HG03135 (cell line): ENCODE measurements around the gene KRT80.

Experiments used
- ATAC-seq: cut with Tn5 transposase; IDR thresholded peaks from one replicate; pipeline ENCODE4 v1.9.1; 2021; ENCODE audit warnings: mild to moderate bottlenecking, moderate library complexity; ENCODE audit not compliant: unreplicated experiment

Gene KRT80

DNA sequence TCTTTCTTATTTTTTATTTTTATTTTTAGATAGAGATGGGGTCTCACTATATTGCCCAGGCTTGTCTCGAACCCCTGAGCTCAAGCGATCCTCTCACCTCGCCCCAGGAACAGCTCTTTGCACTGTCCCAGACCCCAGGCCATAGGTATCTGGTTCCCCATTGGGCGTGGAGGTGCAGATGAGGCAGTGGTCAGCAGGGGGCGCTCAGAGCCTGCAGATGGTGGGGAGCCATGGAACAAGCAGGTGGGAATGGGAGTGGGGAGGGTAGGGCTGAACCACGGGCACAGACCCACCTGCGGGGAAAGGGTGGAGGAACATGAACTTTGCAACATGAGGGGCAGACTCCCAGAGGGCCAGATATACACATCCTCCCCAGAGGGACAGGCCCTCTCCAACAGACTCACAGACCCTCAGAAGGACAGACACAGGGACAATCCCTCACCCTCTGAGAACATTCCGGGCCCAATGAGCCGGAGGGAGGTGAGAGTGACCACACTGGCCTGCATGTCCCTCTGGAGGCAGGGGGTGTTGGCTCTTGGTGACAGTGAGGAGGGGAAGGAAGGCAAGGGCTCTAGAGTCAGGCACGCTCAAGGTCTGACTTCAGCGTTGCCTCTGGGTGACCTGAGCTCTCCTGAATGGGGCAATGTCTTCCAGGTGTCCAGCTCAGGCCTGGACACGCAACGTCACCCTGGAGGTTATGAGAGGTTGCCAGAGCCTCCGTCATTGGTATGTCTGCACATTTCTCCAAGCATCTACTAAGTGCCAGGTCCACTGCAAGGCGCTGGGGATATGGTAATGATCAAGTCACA, 34.9 kb downstream of the KRT80 start:
- no peak for ATAC-seq

- no peak for ATAC-seq
Observed at GRCh38 chr12:52156311-52156710, 35.5 kb downstream of the KRT80 start.

DNA sequence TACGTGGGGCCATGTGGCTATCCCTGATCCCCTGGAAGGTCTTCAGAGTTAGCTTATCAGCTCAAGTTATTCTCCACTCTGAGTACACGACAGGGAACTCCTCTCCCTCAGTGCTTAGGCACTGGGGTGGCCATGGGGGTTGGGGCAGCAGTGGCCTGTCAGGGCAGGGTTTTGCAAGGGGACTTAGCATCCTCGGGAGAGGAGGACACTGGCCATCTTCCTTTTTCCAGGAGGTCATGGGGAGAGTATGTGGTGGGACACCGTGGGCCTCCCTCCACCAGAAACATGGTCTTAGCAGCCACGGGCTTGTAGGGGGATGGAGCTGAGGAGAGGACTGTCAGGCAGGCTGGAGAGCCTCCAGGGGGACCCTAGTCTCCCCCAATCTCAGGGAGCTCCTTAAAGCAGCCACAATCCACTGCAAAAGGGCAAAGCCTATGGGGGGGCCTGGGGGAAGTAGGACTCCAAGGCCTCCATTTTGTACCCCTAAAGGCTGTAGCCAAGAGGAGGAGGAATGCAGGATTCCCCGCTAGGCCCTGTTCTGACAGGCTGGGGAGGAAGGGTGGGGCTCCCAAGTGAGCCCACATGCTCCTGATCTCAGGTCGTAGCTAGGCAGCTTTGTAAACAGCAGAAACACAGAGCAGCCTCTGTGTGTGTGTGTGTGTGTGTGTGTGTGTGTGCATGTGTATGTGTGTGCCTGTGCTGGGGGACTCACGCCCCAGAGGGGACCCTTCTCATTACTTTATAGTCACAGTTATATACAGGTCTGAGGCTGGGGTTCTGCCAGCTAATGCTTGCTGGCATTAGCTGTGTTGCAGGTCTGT, 36.6 kb downstream of the KRT80 start:
- ATAC-seq: no peak

- ATAC-seq: no peak
Observed at GRCh38 chr12:52152905-52153317, 38.9 kb downstream of the KRT80 start.

DNA sequence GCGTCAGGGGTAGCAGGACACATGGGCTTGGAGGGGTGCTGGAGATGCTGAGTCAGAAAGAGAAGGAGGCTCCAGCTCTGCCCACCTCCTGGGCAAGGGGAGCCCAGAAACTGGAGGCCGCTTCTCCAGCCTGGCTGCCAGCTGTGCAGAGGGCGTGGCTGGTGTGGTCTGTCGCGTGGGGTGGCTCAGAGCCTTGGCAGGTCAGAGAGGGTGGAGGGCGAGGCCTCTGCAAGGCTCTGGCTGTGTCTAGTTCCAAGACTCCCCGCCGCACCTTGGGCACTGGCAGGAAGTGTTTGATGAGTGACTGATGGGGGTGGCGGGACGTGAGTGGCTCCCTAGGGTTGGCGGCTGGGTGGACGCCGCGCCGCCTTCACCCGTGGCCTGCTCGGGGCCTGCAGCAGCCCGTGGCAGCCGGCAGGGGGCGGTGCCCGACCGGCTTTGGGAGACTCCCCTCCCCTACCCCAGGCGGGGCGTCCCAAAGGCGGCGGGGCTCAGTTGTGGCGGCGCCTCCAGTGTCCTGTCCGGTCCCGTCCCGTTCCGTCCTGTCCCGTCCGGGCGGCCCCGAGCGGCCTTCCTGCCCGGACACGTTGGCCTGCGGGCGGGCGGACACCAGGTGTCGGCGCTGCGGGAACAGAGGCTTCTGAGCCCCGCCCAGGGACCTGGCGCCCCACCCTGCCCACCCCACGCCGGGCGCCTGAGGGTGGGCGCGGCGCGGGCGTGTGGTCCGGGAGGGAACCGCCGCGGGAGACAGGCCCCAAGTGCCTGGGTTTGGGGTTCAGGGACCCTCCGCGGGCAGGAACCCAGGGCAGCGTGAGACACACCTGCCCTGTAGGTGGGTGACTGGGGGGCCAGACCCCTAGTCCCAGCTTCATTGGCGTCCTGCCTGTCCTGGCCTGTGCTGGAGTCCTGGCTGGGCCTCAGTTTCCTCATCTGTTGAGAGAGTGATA, 39.7 kb downstream of the KRT80 start:
- ATAC-seq: no peak

GRCh38 chr12:52151153-52151836, 40.5 kb downstream of the KRT80 start:
- no peak for ATAC-seq

GRCh38 chr12:52149651-52150241, 42.1 kb downstream of the KRT80 start:
- ATAC-seq: no peak

DNA sequence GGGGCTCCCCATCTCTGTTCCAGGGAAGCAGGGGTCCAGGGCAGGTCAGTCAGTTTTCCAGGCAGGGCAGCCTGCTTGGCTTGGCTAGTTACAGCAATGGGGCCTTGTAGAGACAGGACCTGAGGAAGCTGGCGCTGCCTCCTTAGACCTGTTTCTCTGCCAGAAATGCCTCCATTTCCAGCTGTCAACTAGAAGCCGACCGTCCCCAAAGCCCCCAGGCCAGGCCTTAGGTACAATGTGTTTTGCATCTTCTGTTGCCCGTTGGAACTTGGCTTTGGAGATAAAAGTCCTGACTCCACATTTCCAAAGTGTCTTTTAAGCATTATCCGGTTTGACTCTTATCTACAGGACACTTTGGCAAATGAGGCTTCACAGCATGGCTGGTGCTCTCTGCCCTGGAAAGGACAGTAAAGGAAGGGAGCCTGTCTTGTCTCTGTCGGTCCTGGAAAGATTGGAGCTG, 42.6 kb downstream of the KRT80 start:
- no peak for ATAC-seq

GRCh38 chr12:52148464-52149181, 43.2 kb downstream of the KRT80 start:
- ATAC-seq: no peak

- ATAC-seq: no peak
Observed at GRCh38 chr12:52147964-52148463, 43.8 kb downstream of the KRT80 start.

- no peak for ATAC-seq
Observed at GRCh38 chr12:52147367-52147963, 44.3 kb downstream of the KRT80 start.

DNA sequence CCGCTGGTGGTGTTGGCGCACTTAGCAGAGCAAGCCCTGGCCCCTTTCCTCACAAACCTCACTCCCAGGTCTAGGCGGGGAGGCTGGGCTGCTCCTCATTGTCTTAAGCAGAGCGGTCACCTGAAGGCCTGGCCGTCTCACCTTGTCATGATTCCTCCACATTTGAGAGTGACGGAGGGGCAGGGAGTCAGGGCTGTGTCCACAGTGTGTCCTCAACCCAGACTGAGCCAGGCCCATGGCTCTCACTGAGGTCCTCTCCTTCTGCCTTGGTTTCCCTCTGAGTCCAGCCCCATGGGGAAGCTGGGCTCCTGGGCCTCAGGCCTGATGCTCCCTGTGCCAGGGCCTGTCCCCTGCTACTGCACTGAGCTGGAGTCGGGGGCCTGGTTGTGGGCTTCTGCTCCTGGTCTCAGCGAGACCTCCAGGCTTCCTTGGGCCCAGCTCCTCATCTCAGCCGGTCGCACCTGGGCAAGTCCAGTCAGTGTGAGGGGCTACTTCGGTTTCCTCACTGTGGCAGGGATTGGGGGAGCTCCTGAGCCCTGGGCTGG, 44.9 kb downstream of the KRT80 start:
- ATAC-seq: no peak

DNA sequence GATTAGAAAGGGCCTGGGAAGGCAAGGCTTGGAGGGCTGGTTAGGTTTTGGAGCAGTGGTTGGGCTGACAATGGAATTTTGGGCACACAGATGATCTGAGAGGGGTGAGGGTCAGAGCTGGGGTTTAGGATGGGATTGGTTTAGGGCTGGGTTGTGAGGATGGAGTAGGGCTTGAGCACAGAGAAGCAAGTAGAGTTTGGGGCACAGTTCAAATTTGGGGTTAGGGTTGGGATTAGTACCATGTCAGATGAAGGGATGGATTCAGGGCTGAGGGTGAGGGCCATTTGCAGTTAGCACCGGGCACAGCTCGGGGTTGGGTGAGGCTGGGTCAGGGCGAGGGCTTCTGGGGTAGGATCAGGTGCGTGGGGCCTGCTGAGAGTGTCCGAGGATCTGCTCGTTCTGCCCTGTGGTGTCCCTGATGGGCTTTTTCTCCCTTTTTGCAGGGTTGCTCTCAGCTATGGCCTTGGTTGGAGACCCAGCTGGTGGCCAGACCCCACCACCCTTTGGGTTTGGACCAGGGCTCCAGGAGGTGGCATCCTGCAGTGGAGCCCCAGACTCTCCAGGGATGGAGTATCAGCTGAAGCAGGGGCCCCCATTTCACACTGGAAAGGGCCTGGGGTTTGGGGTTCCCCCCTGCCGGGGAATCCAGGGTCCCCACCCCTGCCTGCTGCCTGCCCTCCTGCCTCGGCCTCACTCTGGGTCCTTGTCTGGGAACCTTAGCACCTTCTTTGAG, 45.6 kb downstream of the KRT80 start:
- ATAC-seq: no peak

- ATAC-seq: no peak
Observed at GRCh38 chr12:52145228-52146088, 46.4 kb downstream of the KRT80 start.

DNA sequence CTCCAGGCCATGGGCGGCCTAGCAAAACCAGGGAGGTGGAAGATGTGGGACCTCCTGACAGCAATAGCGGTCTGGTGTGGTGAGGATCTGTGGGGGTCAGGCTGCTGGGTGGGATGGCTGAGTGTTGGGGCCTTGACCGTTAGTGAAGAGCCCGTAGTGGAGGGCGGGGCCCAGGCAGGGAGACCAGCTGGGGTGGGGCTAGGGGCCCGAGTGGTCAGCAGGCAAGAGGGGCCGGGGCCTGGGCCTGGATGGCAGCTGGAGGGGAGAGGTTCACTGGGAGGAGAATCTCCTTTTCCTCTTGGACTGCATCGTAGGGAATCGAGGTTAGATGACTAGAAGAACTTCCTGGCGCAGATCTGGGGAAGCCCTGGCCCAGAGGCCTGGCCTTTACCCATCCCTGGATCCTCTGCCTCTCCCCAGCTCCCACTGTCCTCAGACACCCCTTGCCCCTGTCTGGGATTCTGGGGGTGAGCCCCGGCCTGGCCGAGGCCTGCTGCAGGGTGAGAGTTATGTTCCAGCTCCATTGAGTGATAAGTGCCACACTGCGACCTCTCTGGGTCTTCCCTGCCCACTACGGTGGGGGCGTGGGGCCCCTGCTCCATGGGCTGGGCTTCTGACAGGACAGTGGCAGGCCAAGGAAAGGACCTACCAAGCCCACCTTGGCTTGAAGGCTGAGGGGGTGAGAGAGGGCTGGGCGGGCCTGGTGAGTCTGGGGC, 47.1 kb downstream of the KRT80 start:
- ATAC-seq: no peak

- ATAC-seq: no peak
Observed at GRCh38 chr12:52142431-52142830, 49.4 kb downstream of the KRT80 start.
